ENCODE data around the gene RPIA.
"Not testable (repeated sequence)": the region's sequence is repeated elsewhere in the genome, so short reads cannot be mapped to it uniquely, and the experiment has no call there.

Gene RPIA

GRCh38 chr2:88796523-88796922 lies 105.0 kb downstream of the RPIA start:
- DNase-seq = not testable (repeated sequence)

GRCh38 chr2:88797164-88797563 lies 105.7 kb downstream of the RPIA start:
- not testable (repeated sequence) for DNase-seq

Measured in NCI-H2171 treated with DMSO at 0.1 percent for 48 hours (cell line).